OCI-M2 (cell line): ENCODE measurements around the gene TMPRSS9.
"Not testable (repeated sequence)": the region's sequence is repeated elsewhere in the genome, so short reads cannot be mapped to it uniquely, and the experiment has no call there.

Experiments used
- DNase-seq: peaks from one replicate; lab custom pipeline; 2025; ENCODE audit not compliant: unreplicated experiment; lab: John Stamatoyannopoulos, UW

TMPRSS9 gene

GRCh38 chr19:2341244-2341751 is 18.8 kb upstream of the TMPRSS9 start:
- DNase-seq: no peak

- DNase-seq: no peak
Measured at GRCh38 chr19:2341982-2342381, 18.1 kb upstream of the TMPRSS9 start.

- no peak for DNase-seq
Measured at GRCh38 chr19:2342656-2343288, 17.3 kb upstream of the TMPRSS9 start.

- no peak for DNase-seq
Measured at GRCh38 chr19:2343289-2343982, 16.6 kb upstream of the TMPRSS9 start.

- DNase-seq: no peak
Measured at GRCh38 chr19:2344381-2344870, 15.6 kb upstream of the TMPRSS9 start.

- DNase-seq: no peak
Measured at GRCh38 chr19:2345076-2345475, 15.0 kb upstream of the TMPRSS9 start.

- no peak for DNase-seq
Measured at GRCh38 chr19:2345794-2346663, 14.0 kb upstream of the TMPRSS9 start.

- DNase-seq: not testable (repeated sequence)
Measured at GRCh38 chr19:2349818-2350217, 10.2 kb upstream of the TMPRSS9 start.

- no peak for DNase-seq
Measured at GRCh38 chr19:2350656-2351055, 9.4 kb upstream of the TMPRSS9 start.

GRCh38 chr19:2351591-2351990 is 8.5 kb upstream of the TMPRSS9 start:
- no peak for DNase-seq

GRCh38 chr19:2352121-2352520 is 7.9 kb upstream of the TMPRSS9 start:
- no peak for DNase-seq

GRCh38 chr19:2353159-2353886 is 6.7 kb upstream of the TMPRSS9 start:
- DNase-seq: no peak

GRCh38 chr19:2353887-2354592 is 6.0 kb upstream of the TMPRSS9 start:
- DNase-seq: no peak

- no peak for DNase-seq
Measured at GRCh38 chr19:2354670-2355069, 5.4 kb upstream of the TMPRSS9 start.

- DNase-seq: no peak
Measured at GRCh38 chr19:2355168-2356035, 4.7 kb upstream of the TMPRSS9 start.

GRCh38 chr19:2356036-2356646 is 3.9 kb upstream of the TMPRSS9 start:
- DNase-seq: no peak

- DNase-seq: no peak
Measured at GRCh38 chr19:2357279-2358206, 2.5 kb upstream of the TMPRSS9 start.
